HFFc6 (cell line): Measurements from ENCODE around the gene SF1. TPM values are rescaled to one million over a fixed set of nuclear protein-coding genes. Genes with fewer than 3 reads are reported as not detected.

ENCODE experiments used
- DNase-seq: peaks from one replicate; pipeline ENCODE4 v3.0.0-alpha.2; 2018
- H3K27ac Mint-ChIP-seq: 2 replicates; pipeline ENCODE4 v1.8.0; 2020; ENCODE audit warnings: mild to moderate bottlenecking, mixed read lengths
- H3K27me3 Mint-ChIP-seq: 2 replicates; pipeline ENCODE4 v1.8.0; 2021; ENCODE audit warnings: mild to moderate bottlenecking, moderate library complexity, mixed read lengths; ENCODE audit not compliant: insufficient read depth
- H3K36me3 Mint-ChIP-seq: 2 replicates; pipeline ENCODE4 v1.8.0; 2021; ENCODE audit warnings: low read depth, mixed read lengths
- H3K4me1 Mint-ChIP-seq: 2 replicates; pipeline ENCODE4 v1.8.0; 2020; ENCODE audit warnings: low read depth, mixed read lengths
- H3K4me3 Mint-ChIP-seq: 2 replicates; pipeline ENCODE4 v1.8.0; 2020; ENCODE audit warnings: mild to moderate bottlenecking, moderate library complexity, mixed read lengths
- H3K9me3 Mint-ChIP-seq: 2 replicates; pipeline ENCODE4 v1.8.0; 2020; ENCODE audit warnings: mild to moderate bottlenecking, mixed read lengths
- CTCF ChIP-seq: fragments of 200-600 bp; sonication (generic); IDR thresholded peaks from 2 replicates; pipeline ENCODE4 v1.5.0; 2021; ENCODE audit warnings: antibody characterized with exemption, mild to moderate bottlenecking
- total RNA-seq, 6 experiments: library from RNA; stranded (reverse); fragmentation: NEBNext Ultra II Directional; extraction: Animal tissue kit (Norgen Biotek cat#: 25700); gene quantifications; 2 replicates in 1 of 6; 3 replicates in 5 of 6; pipeline ENCODE4 v1.2.3, GENCODE V29; 2021

Gene SF1
- total RNA-seq, 6 experiments from 2014 or later = 195 to 244 (median 208) TPM

GRCh38 chr11:64745189-64745520, 33.2 kb downstream of the SF1 start:
- Mint-ChIP-seq H3K27me3 (peaks cover 28% of the 10 kb centered on the region), H3K4me1 (peaks cover 20% of the 10 kb centered on the region), H3K4me3 (peak overlapping the region; percentile 70), H3K9me3 (no peaks in the 10 kb centered on the region), H3K36me3 (no peaks in the 10 kb centered on the region), H3K27ac (no peak overlapping the region)
- TF ChIP-seq CTCF = no peak
- DNase-seq = no peak

- DNase-seq = no peak
- H3K4me1 Mint-ChIP-seq = peaks cover 20% of the 10 kb centered on the region
- no peaks in the 10 kb centered on the region for H3K36me3 Mint-ChIP-seq
- no peak overlapping the region for H3K27ac Mint-ChIP-seq
- TF ChIP-seq CTCF = no peak
- no peaks in the 10 kb centered on the region for H3K9me3 Mint-ChIP-seq
- no peak overlapping the region for H3K4me3 Mint-ChIP-seq
- peaks cover 33% of the 10 kb centered on the region for H3K27me3 Mint-ChIP-seq
Measured at GRCh38 chr11:64744544-64745188, 33.7 kb downstream of the SF1 start.

- Mint-ChIP-seq H3K9me3 (no peaks in the 10 kb centered on the region), H3K36me3 (no peaks in the 10 kb centered on the region), H3K4me1 (peaks cover 20% of the 10 kb centered on the region), H3K27me3 (peaks cover 39% of the 10 kb centered on the region), H3K27ac (no peak within 1 kb of the TSS), H3K4me3 (peak within 1 kb of the TSS; percentile 61)
- TF ChIP-seq CTCF = peak; percentile 68; the same call in 1 of the 2 replicates
- no peak for DNase-seq
Measured at GRCh38 chr11:64743591-64744543, 34.5 kb downstream of the SF1 start, which contains the start of gene RASGRP2. RASGRP2 (minus strand) TSS chr11:64744142; CDS start chr11:64742866, 1,276 bp downstream.

GRCh38 chr11:64742889-64743590, 35.3 kb downstream of the SF1 start:
- H3K27ac Mint-ChIP-seq = no peak overlapping the region
- H3K27me3 Mint-ChIP-seq = peaks cover 39% of the 10 kb centered on the region
- TF ChIP-seq CTCF = peak; percentile 94
- no peaks in the 10 kb centered on the region for H3K9me3 Mint-ChIP-seq
- peaks cover 12% of the 10 kb centered on the region for H3K4me1 Mint-ChIP-seq
- DNase-seq = no peak
- H3K4me3 Mint-ChIP-seq = no peak overlapping the region
- no peaks in the 10 kb centered on the region for H3K36me3 Mint-ChIP-seq

- no peak overlapping the region for H3K4me3 Mint-ChIP-seq
- no peaks in the 10 kb centered on the region for H3K36me3 Mint-ChIP-seq
- H3K4me1 Mint-ChIP-seq = peaks cover 7% of the 10 kb centered on the region
- peaks cover 43% of the 10 kb centered on the region for H3K27me3 Mint-ChIP-seq
- H3K9me3 Mint-ChIP-seq = no peaks in the 10 kb centered on the region
- no peak overlapping the region for H3K27ac Mint-ChIP-seq
- no peak for TF ChIP-seq CTCF
- DNase-seq = no peak
Measured at GRCh38 chr11:64742087-64742888, 36.1 kb downstream of the SF1 start.
